Lung (tissue), 12 donors: ENCODE measurements around the gene ALDH1L2. TPM values are rescaled to one million over a fixed set of nuclear protein-coding genes. Genes with fewer than 3 reads are reported as not detected.

Experiments
- ATAC-seq: fragments of 200-7000 bp; cut with Tn5 transposase; one replicate; pipeline ENCODE4 v1.9.1; 2020; ENCODE audit warnings: moderate number of reproducible peaks; ENCODE audit not compliant: insufficient read depth, low FRiP score
- DNase-seq, 3 donors: peaks; one replicate each; pipeline ENCODE4 v3.0.0-alpha.2; 2013 to 2017
- H3K27ac ChIP-seq, 2 donors: one replicate each; pipeline ENCODE4 v1.5.1; 2013; ENCODE audit warnings: mild to moderate bottlenecking in 2 of 2, moderate library complexity in 2 of 2, control low read depth in 1 of 2, inconsistent platforms in 1 of 2, low read depth in 1 of 2, low read length in 1 of 2
- H3K27me3 ChIP-seq, 3 donors: one replicate each; pipeline ENCODE4 v1.5.1; 2013; ENCODE audit warnings: low read length in 2 of 3; ENCODE audit not compliant: control insufficient read depth in 3 of 3, insufficient read depth in 3 of 3
- H3K36me3 ChIP-seq, 4 donors: one replicate each; pipeline ENCODE4 v1.5.1; 2013; ENCODE audit warnings: low read length in 4 of 4, mild to moderate bottlenecking in 1 of 4, moderate library complexity in 1 of 4; ENCODE audit not compliant: control insufficient read depth in 4 of 4, insufficient read depth in 4 of 4
- H3K4me1 ChIP-seq, 5 donors: one replicate each; pipeline ENCODE4 v1.5.1; 2013; ENCODE audit warnings: low read length in 5 of 5, mild to moderate bottlenecking in 2 of 5, moderate library complexity in 1 of 5; ENCODE audit not compliant: control insufficient read depth in 5 of 5, insufficient read depth in 5 of 5
- H3K4me3 ChIP-seq: one replicate; pipeline ENCODE4 v1.5.1; 2013; ENCODE audit warnings: mild to moderate bottlenecking, control low read depth, moderate library complexity
- H3K9ac ChIP-seq, 2 donors: one replicate each; pipeline ENCODE4 v1.5.1; 2013; ENCODE audit warnings: low read length in 2 of 2, control low read depth in 1 of 2; ENCODE audit not compliant: insufficient read depth in 1 of 2
- H3K9me3 ChIP-seq, 4 donors: one replicate each; pipeline ENCODE4 v1.5.1; 2013; ENCODE audit warnings: low read length in 3 of 4, mild to moderate bottlenecking in 1 of 4, moderate library complexity in 1 of 4; ENCODE audit not compliant: control insufficient read depth in 4 of 4, insufficient read depth in 3 of 4
- whole genome bisulfite sequencing, 2 donors: extraction: QIAGEN DNeasy Blood & Tissue Kit; methylation state at CpG; one replicate each; pipeline ENCODE4 v1.1.7; 2013; 5-methylcytosine and 5-hydroxymethylcytosine counted together
- polyA plus RNA-seq, 2 donors: library from polyadenylated mRNA; stranded (reverse); fragments of 200-250 nt; gene quantifications; one replicate each; pipeline ENCODE4 v1.2.1, GENCODE V29; 2013
- total RNA-seq, 2 donors: library from RNA; depleted of rRNA in 1 of 2; stranded (reverse); fragments of >200 nt in 1 of 2; gene quantifications; one replicate each; pipeline ENCODE4 v1.2.1, GENCODE V29; 2014 to 2021
- TF ChIP-seq, protein P1 (sequence below): IDR thresholded peaks from 2 replicates; pipeline ENCODE4 v1.5.1; 2012; ENCODE audit warnings: mild to moderate bottlenecking; ENCODE audit errors: control extremely low read depth, extremely low read depth
- donor health status: control.
- donor health status: control.
- donor health status: Bipolar disorder and iron deficiency.
- donor health status: healthy.
- donor health status: DM: yes; HTN: yes; CAD: no.

Gene ALDH1L2
- total and polyA plus RNA-seq, 4 donors: 1.1 to 28.4 (median 4.9) TPM

DNA sequence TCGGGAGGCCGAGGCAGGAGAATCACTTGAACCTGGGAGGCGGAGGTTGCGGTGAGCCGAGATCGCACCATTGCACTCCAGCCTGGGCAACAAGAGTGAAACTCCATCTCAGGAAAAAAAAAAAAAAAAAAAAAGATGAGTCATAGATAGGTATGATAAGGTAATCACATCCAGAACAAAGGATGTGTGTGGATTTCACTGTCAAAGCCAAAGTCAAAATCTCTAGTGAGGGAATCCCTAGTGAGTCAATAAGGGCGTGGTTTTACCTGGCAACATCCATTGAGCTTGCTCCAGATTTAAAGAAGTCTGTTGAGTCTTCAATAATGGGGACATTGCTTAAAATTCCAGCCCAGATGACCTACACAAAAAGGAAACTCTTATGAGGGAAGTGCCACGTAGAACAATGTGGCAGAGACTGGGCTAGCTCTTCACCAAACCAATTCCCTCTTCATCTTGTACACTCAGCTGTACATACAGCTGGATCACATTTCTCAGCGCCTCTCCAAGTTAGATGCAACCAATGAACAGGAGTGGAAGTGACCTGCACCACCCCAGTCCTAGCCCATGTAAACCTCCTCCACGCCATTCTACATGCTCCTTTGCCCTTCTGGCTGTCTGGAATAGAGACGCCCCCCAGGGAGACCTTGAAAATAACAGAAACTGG, 23.4 kb downstream of the ALDH1L2 start:
- no peak overlapping the region for H3K9ac ChIP-seq
- no peak overlapping the region for H3K4me3 ChIP-seq
- H3K27ac ChIP-seq: no peak overlapping the region
- H3K9me3 ChIP-seq: no peaks in the 10 kb centered on the region
- DNase-seq: no peak
- H3K4me1 ChIP-seq: no peaks in the 10 kb centered on the region
- TF ChIP-seq, protein P1, sequence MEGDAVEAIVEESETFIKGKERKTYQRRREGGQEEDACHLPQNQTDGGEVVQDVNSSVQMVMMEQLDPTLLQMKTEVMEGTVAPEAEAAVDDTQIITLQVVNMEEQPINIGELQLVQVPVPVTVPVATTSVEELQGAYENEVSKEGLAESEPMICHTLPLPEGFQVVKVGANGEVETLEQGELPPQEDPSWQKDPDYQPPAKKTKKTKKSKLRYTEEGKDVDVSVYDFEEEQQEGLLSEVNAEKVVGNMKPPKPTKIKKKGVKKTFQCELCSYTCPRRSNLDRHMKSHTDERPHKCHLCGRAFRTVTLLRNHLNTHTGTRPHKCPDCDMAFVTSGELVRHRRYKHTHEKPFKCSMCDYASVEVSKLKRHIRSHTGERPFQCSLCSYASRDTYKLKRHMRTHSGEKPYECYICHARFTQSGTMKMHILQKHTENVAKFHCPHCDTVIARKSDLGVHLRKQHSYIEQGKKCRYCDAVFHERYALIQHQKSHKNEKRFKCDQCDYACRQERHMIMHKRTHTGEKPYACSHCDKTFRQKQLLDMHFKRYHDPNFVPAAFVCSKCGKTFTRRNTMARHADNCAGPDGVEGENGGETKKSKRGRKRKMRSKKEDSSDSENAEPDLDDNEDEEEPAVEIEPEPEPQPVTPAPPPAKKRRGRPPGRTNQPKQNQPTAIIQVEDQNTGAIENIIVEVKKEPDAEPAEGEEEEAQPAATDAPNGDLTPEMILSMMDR: no peak
- no peaks in the 10 kb centered on the region for H3K27me3 ChIP-seq
- ATAC-seq: no peak
- peaks cover 0 to 4% (median 1%) of the 10 kb centered on the region in 4 donors for H3K36me3 ChIP-seq
- WGBS, 2 donors: 88 to 94% methylated on average over 5 to 11 of the region's 11 CpGs

DNA sequence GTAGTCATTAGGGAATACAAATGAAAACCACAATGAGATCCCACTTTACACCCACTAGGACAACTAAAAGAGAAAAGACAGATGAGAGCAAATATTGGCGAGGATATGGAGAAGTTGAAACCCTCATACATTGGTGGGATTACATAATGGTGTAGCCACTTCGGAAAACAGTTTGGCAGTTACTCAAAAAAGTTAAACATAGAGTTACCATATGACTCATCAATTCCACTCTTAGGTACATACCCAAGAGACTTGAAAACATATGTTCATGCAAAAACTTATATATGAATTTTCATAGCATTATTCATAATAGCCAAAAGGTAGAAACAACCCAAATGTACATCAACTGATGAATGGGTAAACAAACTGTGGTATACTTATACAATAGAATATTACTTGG, 27.1 kb downstream of the ALDH1L2 start:
- Histone ChIP-seq H3K4me3 (no peak overlapping the region), H3K9me3 (no peaks in the 10 kb centered on the region), H3K27ac (no peak overlapping the region), H3K9ac (no peak overlapping the region), H3K27me3 (no peaks in the 10 kb centered on the region), H3K36me3 (peaks cover 0 to 2% (median under 1%) of the 10 kb centered on the region in 4 donors), H3K4me1 (peaks cover 0 to 3% (median 0%) of the 10 kb centered on the region in 5 donors)
- ATAC-seq: no peak
- DNase-seq: no peak
- TF ChIP-seq, protein P1: no peak
- 31 to 66% methylated on average over 2 of the region's 2 CpGs for WGBS, 2 donors

DNA sequence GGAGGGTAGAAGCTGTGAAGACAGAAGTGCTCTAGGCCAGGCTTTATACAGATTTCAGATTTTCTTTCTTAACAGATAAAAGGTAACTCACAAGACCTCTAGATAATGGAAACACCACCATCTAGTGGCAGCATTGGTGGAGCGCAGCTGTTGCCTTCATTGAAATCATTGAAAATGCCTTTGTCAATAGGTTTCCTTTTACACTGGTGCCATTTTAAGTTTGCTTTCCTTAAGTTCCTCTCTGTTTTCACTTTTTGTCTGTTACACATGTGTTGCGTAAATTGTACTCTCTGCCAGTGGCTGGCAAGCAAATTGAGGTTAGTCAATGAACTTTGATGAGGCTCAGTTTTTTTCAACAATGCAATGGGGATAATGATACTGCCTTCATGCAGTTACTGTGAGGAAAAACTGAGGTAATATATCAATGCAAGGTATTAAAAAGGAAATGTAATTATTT, 31.1 kb downstream of the ALDH1L2 start:
- ATAC-seq: peak; percentile 82
- H3K27me3 ChIP-seq: no peaks in the 10 kb centered on the region
- 4 to 6% methylated on average over 2 of the region's 2 CpGs for WGBS, 2 donors

More for the DNA sequence above, 31.1 kb downstream of the ALDH1L2 start:
- H3K4me3 ChIP-seq: no peak overlapping the region
- H3K9me3 ChIP-seq: no peaks in the 10 kb centered on the region
- peak; percentile 76 to 87 (median 86) for DNase-seq
- H3K27ac ChIP-seq: no peak overlapping the region
- peaks cover 0 to 3% (median 0%) of the 10 kb centered on the region in 5 donors for H3K4me1 ChIP-seq
- no peak overlapping the region for H3K9ac ChIP-seq
- peaks cover 0 to 3% (median under 1%) of the 10 kb centered on the region in 4 donors for H3K36me3 ChIP-seq
- TF ChIP-seq, protein P1: peak; percentile 88
